ENCODE results near the gene MAIP1.
"Not testable (repeated sequence)": the region's sequence is repeated elsewhere in the genome, so short reads cannot be mapped to it uniquely, and the experiment has no call there.

The MAIP1 gene, protein sequence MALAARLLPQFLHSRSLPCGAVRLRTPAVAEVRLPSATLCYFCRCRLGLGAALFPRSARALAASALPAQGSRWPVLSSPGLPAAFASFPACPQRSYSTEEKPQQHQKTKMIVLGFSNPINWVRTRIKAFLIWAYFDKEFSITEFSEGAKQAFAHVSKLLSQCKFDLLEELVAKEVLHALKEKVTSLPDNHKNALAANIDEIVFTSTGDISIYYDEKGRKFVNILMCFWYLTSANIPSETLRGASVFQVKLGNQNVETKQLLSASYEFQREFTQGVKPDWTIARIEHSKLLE

GRCh38 chr2:199955339-199956061 is at the start of gene MAIP1, which contains the start of gene TYW5:
MAIP1 (plus strand) TSS chr2:199955582; CDS start chr2:199955799, 217 bp downstream.
TYW5 (minus strand) TSS chr2:199955491; CDS start chr2:199955470, 21 bp downstream.
- DNase-seq (ENCODE audit: low spot score), result peak; percentile 82

- DNase-seq (ENCODE audit: low spot score), result no peak
Measured at GRCh38 chr2:199907008-199907714, 48.2 kb upstream of the MAIP1 start.

- no peak for DNase-seq (ENCODE audit: low spot score)
Measured at GRCh38 chr2:199910338-199911051, 44.9 kb upstream of the MAIP1 start.

- peak; percentile 97 for DNase-seq (ENCODE audit: low spot score)
Measured at GRCh38 chr2:199911052-199911876, 44.1 kb upstream of the MAIP1 start, which contains the start of gene C2orf69. C2orf69 (plus strand) TSS chr2:199911293; CDS start chr2:199911439, 146 bp downstream.

GRCh38 chr2:199911877-199912161 is 43.6 kb upstream of the MAIP1 start:
- no peak for DNase-seq (ENCODE audit: low spot score)

- not testable (repeated sequence) for DNase-seq (ENCODE audit: low spot score)
Measured at GRCh38 chr2:199912553-199913114, 42.7 kb upstream of the MAIP1 start.

DNA sequence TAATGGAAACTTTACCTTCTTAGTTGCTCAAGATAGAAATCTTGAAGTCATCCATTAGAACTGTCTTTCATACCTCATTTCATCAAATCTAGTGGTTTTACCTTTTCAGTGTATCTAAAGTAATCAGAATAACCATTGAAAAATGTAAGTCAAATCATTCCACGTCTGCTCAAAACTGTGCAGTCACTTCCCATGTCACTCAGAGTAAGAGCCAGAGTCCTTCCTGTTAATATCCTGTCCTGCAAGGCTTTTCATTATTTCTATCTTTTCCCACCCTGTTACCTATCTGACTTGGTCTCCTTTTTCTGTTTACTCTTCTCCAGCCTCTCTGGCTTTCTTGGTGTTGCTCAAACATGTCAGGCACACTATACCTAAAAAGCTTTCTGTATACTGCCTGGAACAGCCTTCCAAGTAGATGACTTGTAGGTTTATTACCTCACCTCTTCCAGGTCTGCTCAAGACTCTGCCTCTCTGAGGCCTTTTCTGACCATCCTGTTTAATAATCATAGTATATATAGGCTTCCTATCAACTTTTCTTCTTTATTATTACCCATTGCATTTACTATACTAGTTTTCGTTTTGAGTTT is 40.9 kb upstream of the MAIP1 start:
- no peak for DNase-seq (ENCODE audit: low spot score)

GRCh38 chr2:199916980-199917379 is 38.4 kb upstream of the MAIP1 start:
- DNase-seq (ENCODE audit: low spot score), result no peak

DNA sequence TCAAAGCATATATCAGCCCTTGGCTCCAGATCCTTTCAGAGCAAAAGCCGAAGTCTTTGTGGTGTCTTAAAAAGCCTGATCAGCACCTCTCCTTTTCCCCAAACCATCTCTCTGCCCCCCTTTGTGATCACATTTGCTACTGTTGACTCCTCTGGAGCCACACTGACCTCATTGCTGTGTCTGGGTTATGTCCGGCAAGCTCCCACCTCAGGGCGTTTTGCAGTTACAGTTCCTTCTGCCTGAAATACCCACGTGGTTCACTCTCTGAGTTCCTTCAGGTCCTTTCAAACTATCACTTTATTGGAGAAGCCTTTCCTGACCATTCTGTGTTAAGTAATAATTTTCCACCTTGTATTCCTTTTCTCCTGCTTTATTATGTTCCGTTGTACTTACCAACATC is 32.5 kb upstream of the MAIP1 start:
- no peak for DNase-seq (ENCODE audit: low spot score)

GRCh38 chr2:199923924-199924323 is 31.5 kb upstream of the MAIP1 start:
- DNase-seq (ENCODE audit: low spot score), result no peak

DNA sequence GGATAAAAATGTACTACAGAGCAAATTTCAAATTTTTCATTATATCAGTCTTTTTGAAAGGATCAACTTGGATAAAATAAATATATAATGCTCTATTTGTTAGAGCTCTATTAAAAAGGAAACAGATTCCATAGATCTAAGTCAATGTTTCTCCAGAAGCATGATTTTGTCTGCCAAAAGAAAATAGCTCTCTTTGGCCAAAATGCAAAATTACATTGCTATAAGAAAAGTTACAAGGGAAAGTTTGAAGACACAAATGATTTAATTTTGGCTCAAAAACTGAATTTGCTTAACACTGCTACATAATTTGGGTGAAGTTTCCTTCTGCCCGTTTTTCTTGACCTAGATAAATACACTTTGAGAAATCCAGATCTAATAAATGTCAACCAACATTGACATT is 28.6 kb upstream of the MAIP1 start:
- no peak for DNase-seq (ENCODE audit: low spot score)

DNA sequence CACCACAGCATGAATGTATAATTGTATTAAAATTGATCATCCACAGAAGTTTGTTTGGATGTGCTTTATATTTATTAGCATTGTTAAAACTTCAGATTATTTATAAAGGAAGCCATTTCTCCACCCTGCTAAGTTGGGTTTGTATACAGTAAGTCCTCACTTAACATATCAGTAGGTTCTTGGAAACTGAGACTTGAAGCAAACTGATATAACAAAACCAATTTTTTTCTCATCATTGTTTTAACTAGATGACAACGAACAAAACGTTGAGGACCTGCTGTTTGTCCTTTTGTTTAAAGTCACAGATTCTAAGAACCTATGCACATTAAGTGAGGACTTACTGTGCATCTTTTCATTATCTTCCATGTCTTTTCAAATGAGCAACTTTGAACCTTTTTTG is 27.2 kb upstream of the MAIP1 start:
- DNase-seq (ENCODE audit: low spot score), result no peak

DNA sequence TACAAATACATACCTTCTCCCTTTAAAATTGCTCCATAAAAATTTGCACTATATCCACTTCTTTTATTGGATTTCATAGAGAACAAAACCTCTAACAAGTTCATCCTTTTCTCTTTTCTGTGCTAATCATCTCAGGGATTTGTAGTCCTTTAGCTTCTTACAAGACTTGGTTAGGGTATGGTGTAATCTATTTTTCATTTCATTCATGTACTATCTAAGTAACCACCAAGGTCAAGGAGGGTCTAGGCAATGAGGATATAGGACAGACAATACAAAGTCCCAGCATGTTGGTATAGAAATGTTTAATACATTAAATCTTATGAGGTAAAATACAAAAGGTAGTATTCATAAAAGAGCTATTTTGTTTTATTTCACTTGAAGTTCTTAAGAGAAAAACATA is 26.8 kb upstream of the MAIP1 start:
- DNase-seq (ENCODE audit: low spot score), result no peak

DNA sequence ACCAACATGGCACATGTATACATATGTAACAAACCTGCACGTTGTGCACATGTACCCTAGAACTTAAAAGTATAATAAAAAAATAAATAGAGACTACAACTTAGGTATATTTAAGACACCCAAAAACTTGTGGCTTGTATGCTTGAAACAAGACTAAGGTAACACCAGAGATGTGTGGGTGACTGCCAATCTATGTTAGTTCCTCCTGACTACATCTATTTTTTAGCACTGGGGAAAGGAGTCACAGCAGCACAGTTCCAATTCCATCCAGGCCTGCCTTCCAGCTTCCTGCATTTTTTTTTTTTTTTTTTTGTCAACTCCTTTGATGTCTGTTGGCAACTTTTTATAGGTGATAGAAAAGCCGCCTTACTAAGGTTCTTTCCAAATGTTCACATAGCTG is 26.1 kb upstream of the MAIP1 start:
- DNase-seq (ENCODE audit: low spot score), result no peak

DNA sequence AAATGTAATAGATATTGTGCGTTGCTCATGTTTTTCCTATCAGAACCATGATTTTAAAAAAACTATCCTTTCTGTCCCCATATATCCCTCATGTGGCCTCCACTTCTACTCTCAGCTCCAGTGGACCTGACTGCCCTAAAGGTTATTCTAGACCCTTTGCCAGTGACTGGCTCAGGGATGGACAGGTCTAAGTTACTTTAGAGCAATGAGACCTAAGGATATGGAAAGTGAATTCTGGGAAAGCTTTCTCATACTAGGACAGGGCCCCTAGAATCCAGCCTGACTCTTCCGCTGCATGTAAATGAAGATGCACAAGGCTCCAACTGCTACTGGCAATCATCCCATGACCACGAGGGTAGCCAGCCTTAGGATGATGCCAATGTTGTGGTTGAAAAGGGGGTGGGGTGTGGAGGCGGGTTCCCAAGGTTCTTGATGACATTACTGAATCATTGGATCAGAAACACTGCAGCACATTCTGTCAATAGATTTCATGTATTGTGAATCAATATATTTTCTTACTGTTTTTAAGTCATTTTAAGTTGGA is 23.0 kb upstream of the MAIP1 start:
- DNase-seq (ENCODE audit: low spot score), result no peak

- no peak for DNase-seq (ENCODE audit: low spot score)
Measured at GRCh38 chr2:199933466-199933865, 21.9 kb upstream of the MAIP1 start.

- no peak for DNase-seq (ENCODE audit: low spot score)
Measured at GRCh38 chr2:199936554-199936953, 18.8 kb upstream of the MAIP1 start.

DNA sequence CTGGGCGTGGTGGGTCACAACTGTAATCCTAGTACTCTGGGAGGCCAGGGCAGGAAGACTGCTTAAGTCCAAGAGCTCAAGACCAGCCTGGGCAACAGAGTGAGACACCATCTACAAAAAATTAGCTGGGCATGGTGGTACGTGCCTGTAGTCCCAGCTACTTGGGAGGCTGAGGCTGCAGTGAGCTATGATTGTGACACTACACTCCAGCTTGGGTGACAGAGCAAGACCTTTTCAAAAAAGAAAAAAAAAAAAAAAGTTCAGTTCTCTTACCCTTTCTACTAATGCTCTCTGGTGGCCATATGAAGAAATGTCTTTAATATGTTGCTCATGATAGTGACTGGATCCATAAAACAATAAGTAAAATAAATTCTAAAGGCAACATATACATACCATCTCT is 15.0 kb upstream of the MAIP1 start:
- DNase-seq (ENCODE audit: low spot score), result peak; percentile 47

DNA sequence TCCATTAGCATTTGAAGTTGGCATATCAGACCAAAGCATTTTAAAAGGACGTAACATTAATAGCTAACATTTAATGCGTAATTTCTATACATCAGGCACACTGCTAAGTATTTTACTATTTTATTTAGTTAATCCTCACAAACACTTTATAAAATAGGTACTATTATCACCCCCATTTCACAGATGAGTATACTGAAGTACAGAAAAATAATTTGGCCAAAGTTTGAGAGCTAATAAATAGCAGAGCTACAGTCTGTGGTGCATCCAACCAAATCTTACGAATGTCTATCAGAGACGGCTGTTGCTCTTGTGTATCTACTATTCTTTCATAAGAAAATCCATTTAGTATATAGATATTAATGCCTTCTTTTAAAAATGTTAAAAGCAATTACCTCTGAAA is 12.0 kb upstream of the MAIP1 start:
- no peak for DNase-seq (ENCODE audit: low spot score)

DNA sequence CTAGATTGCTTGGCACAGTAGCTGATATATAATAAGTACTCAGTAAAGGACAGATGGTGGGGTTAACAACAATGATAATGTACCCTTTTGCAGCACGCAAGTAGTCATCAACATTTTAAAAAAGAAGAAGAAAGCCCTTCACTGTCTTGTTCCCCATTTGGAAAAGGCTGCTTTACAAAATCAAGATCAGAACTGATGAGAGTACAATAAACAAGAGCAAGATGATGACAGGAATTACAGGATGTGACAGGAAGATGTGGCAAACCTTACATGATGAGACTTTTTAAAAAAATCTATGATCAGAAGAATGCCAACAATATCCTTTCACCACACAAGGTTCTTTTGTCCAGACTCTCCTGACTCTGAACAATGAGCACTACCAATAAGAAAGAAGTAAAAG is 9.2 kb upstream of the MAIP1 start:
- DNase-seq (ENCODE audit: low spot score), result no peak

DNA sequence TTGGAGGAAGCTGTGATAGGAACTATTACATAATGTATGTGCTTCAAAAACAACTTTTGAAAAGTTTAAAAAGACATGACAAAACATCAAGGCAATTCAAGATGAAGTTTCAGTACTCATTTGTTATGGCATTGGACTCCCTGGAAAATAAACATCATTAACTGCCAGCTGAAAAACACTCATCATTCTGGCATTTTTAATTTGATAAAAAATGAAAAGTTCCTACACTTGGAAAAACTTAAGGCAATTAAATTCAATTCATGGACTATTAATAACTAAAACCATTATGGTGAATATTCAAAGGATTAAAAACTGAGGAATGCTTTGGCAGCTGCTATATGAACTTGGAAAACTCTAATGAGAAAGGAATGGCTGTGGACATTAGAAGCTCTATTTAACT is 8.5 kb upstream of the MAIP1 start:
- no peak for DNase-seq (ENCODE audit: low spot score)
